Mesenchymal stem cell (in vitro differentiated cells and primary cell): ENCODE measurements around the gene SMIM9.

ENCODE experiments used
- DNase-seq: peaks from one replicate; pipeline ENCODE4 v3.0.0-alpha.2; 2013
- H2AFZ ChIP-seq: one replicate; pipeline ENCODE4 v1.6.1; 2013; ENCODE audit warnings: low read depth, mild to moderate bottlenecking, control low read depth, inconsistent platforms, low read length, moderate library complexity
- H2AK5ac ChIP-seq: 2 replicates; pipeline ENCODE4 v1.6.1; 2013; ENCODE audit warnings: low read length, moderate library complexity, mild to moderate bottlenecking, inconsistent platforms; ENCODE audit not compliant: severe bottlenecking
- H2BK120ac ChIP-seq: one replicate; pipeline ENCODE4 v1.6.1; 2013; ENCODE audit warnings: low read depth, mild to moderate bottlenecking, inconsistent platforms, low read length, moderate library complexity
- H2BK12ac ChIP-seq, 2 experiments: one replicate each; pipeline ENCODE4 v1.6.1; 2013; ENCODE audit warnings: inconsistent platforms in 2 of 2, low read length in 2 of 2, mild to moderate bottlenecking in 2 of 2, moderate library complexity in 2 of 2, control low read depth in 1 of 2
- H2BK15ac ChIP-seq: one replicate; pipeline ENCODE4 v1.6.1; 2013; ENCODE audit warnings: mild to moderate bottlenecking, low read depth, inconsistent platforms; ENCODE audit not compliant: poor library complexity, severe bottlenecking
- H2BK5ac ChIP-seq: 2 replicates; pipeline ENCODE4 v1.6.1; 2013; ENCODE audit warnings: low read depth, mild to moderate bottlenecking, low read length, control low read depth, inconsistent platforms; ENCODE audit not compliant: poor library complexity, severe bottlenecking
- H3K14ac ChIP-seq, 2 experiments: one replicate each; pipeline ENCODE4 v1.6.1; 2013; ENCODE audit warnings: inconsistent platforms in 2 of 2, low read length in 2 of 2, control low read depth in 1 of 2, mild to moderate bottlenecking in 1 of 2, moderate library complexity in 1 of 2
- H3K18ac ChIP-seq, 2 experiments: one replicate each; pipeline ENCODE4 v1.6.1; 2013; ENCODE audit warnings: inconsistent platforms in 2 of 2, low read length in 2 of 2, control low read depth in 1 of 2, low read depth in 1 of 2, mild to moderate bottlenecking in 1 of 2
- H3K23ac ChIP-seq, 2 experiments: one replicate each; pipeline ENCODE4 v1.6.1; 2013; ENCODE audit warnings: inconsistent platforms in 2 of 2, low read length in 2 of 2, mild to moderate bottlenecking in 2 of 2, moderate library complexity in 2 of 2, control low read depth in 1 of 2
- H3K27ac ChIP-seq: 2 replicates; pipeline ENCODE4 v1.5.1; 2013; ENCODE audit warnings: mild to moderate bottlenecking, moderate library complexity, low read length, control low read depth, inconsistent platforms; ENCODE audit not compliant: poor library complexity, severe bottlenecking
- H3K27me3 ChIP-seq, 2 experiments: 2 replicates each; pipeline versions ENCODE4 v1.6.1 to v1.7.0; 2013; ENCODE audit warnings: low read length in 2 of 2, mild to moderate bottlenecking in 2 of 2, moderate library complexity in 2 of 2, control low read depth in 1 of 2, inconsistent platforms in 1 of 2; ENCODE audit not compliant: control insufficient read depth in 1 of 2, insufficient read depth in 1 of 2
- H3K36me3 ChIP-seq, 2 experiments: 2 replicates each; pipeline versions ENCODE4 v1.6.1 to v1.7.0; 2013; ENCODE audit warnings: low read length in 2 of 2, control low read depth in 1 of 2, inconsistent platforms in 1 of 2, low read depth in 1 of 2, mild to moderate bottlenecking in 1 of 2; ENCODE audit not compliant: insufficient read depth in 2 of 2, control insufficient read depth in 1 of 2
- H3K4ac ChIP-seq, 2 experiments: one replicate each; pipeline ENCODE4 v1.6.1; 2013; ENCODE audit warnings: inconsistent platforms in 2 of 2, low read length in 2 of 2, mild to moderate bottlenecking in 2 of 2, moderate library complexity in 2 of 2, control low read depth in 1 of 2, low read depth in 1 of 2
- H3K4me1 ChIP-seq: 2 replicates; pipeline ENCODE4 v1.6.1; 2013; ENCODE audit warnings: low read depth, low read length, control low read depth; ENCODE audit not compliant: control insufficient read depth, insufficient read depth
- H3K4me2 ChIP-seq: 2 replicates; pipeline ENCODE4 v1.6.1; 2013; ENCODE audit warnings: low read length, mild to moderate bottlenecking, inconsistent platforms; ENCODE audit not compliant: poor library complexity, severe bottlenecking
- H3K4me3 ChIP-seq, 2 experiments: 2 replicates each; pipeline versions ENCODE4 v1.5.1 to v1.7.0; 2013; ENCODE audit warnings: low read length in 2 of 2, mild to moderate bottlenecking in 2 of 2, control low read depth in 1 of 2, low read depth in 1 of 2; ENCODE audit not compliant: insufficient read depth in 1 of 2
- H3K79me1 ChIP-seq: replicated peaks from 2 replicates; pipeline ENCODE4 v1.6.1; 2013; ENCODE audit warnings: mild to moderate bottlenecking, control low read depth, low read length, inconsistent platforms; ENCODE audit not compliant: poor library complexity, severe bottlenecking
- H3K9ac ChIP-seq: 2 replicates; pipeline ENCODE4 v1.7.0; 2013; ENCODE audit warnings: mild to moderate bottlenecking, low read length, moderate library complexity
- H3K9me3 ChIP-seq: 2 replicates; pipeline ENCODE4 v1.7.0; 2013; ENCODE audit warnings: mild to moderate bottlenecking, low read length; ENCODE audit not compliant: control insufficient read depth
- H4K8ac ChIP-seq: one replicate; pipeline ENCODE4 v1.6.1; 2013; ENCODE audit warnings: inconsistent platforms, mild to moderate bottlenecking, low read length, moderate library complexity
- H4K91ac ChIP-seq: one replicate; pipeline ENCODE4 v1.6.1; 2013; ENCODE audit warnings: mild to moderate bottlenecking, low read length, inconsistent platforms
- WGBS: methylation state at CpG from one replicate; pipeline ENCODE4 v1.1.7; 2013; ENCODE audit warnings: mixed read lengths; 5-methylcytosine and 5-hydroxymethylcytosine counted together

The SMIM9 gene

GRCh38 chrX:154855256-154855655, 20.8 kb upstream of the SMIM9 start:
- H3K4me3 ChIP-seq = no peak overlapping the region
- no peaks in the 10 kb centered on the region for H3K27me3 ChIP-seq
- no peak overlapping the region for H2BK15ac ChIP-seq
- H2AK5ac ChIP-seq = no peak overlapping the region
- no peak overlapping the region for H3K18ac ChIP-seq
- peaks cover 0 to 28% of the 10 kb centered on the region in 2 experiments for H3K36me3 ChIP-seq
- no peak overlapping the region for H3K14ac ChIP-seq
- H3K27ac ChIP-seq = no peak overlapping the region
- H4K8ac ChIP-seq = no peak overlapping the region
- no peak overlapping the region for H2BK12ac ChIP-seq
- H3K4me2 ChIP-seq = no peak overlapping the region
- no peaks in the 10 kb centered on the region for H3K79me1 ChIP-seq
- no peak overlapping the region for H3K4ac ChIP-seq
- H3K23ac ChIP-seq = no peak overlapping the region
- no peaks in the 10 kb centered on the region for H3K4me1 ChIP-seq
- DNase-seq = no peak
- peaks cover 3% of the 10 kb centered on the region for H3K9me3 ChIP-seq
- H2AFZ ChIP-seq = no peak overlapping the region
- no peak overlapping the region for H2BK120ac ChIP-seq
- no peak overlapping the region for H3K9ac ChIP-seq
- no peak overlapping the region for H2BK5ac ChIP-seq
- H4K91ac ChIP-seq = no peak overlapping the region

- Histone ChIP-seq H2AK5ac (no peak overlapping the region), H3K4me1 (no peaks in the 10 kb centered on the region), H3K27me3 (no peaks in the 10 kb centered on the region), H3K36me3 (peaks cover 0 to 5% of the 10 kb centered on the region in 2 experiments), H3K18ac (no peak overlapping the region), H2BK120ac (no peak overlapping the region), H4K8ac (no peak overlapping the region), H3K27ac (no peak overlapping the region), H2BK5ac (no peak overlapping the region), H3K79me1 (no peaks in the 10 kb centered on the region), H3K4me3 (no peak overlapping the region), H4K91ac (no peak overlapping the region), H3K14ac (no peak overlapping the region), H2BK15ac (no peak overlapping the region), H2BK12ac (no peak overlapping the region), H2AFZ (no peak overlapping the region), H3K9me3 (peaks cover 3% of the 10 kb centered on the region), H3K4ac (no peak overlapping the region), H3K23ac (no peak overlapping the region), H3K4me2 (no peak overlapping the region), H3K9ac (no peak overlapping the region)
- no peak for DNase-seq
- WGBS = no CpG with 5 or more reads among the region's 1 CpG
These were observed 16.6 kb upstream of the SMIM9 start for GRCh38 chrX:154850957-154851611.

- Histone ChIP-seq H4K91ac (no peak overlapping the region), H3K27me3 (no peaks in the 10 kb centered on the region), H3K9me3 (peaks cover 4% of the 10 kb centered on the region), H3K18ac (no peak overlapping the region), H4K8ac (no peak overlapping the region), H3K27ac (no peak overlapping the region), H3K9ac (no peak overlapping the region), H2AK5ac (no peak overlapping the region), H3K4ac (no peak overlapping the region), H2BK12ac (no peak overlapping the region), H3K79me1 (no peaks in the 10 kb centered on the region), H2BK5ac (no peak overlapping the region), H3K36me3 (no peaks in the 10 kb centered on the region), H3K23ac (no peak overlapping the region), H3K4me1 (no peaks in the 10 kb centered on the region), H3K4me2 (no peak overlapping the region), H2AFZ (no peak overlapping the region), H2BK15ac (no peak overlapping the region), H3K4me3 (no peak overlapping the region), H2BK120ac (no peak overlapping the region), H3K14ac (no peak overlapping the region)
- DNase-seq = peak; percentile 49
- no CpG with 5 or more reads among the region's 2 CpGs for WGBS
These were observed 6.4 kb upstream of the SMIM9 start for GRCh38 chrX:154840856-154841255.

GRCh38 chrX:154836163-154836562, 1.7 kb upstream of the SMIM9 start:
- no peaks in the 10 kb centered on the region for H3K36me3 ChIP-seq
- H3K4me2 ChIP-seq = no peak overlapping the region
- no peak overlapping the region for H3K23ac ChIP-seq
- H2BK15ac ChIP-seq = no peak overlapping the region
- H4K8ac ChIP-seq = no peak overlapping the region
- H4K91ac ChIP-seq = no peak overlapping the region
- H2AK5ac ChIP-seq = no peak overlapping the region
- no CpG with 5 or more reads among the region's 1 CpG for WGBS
- no peak overlapping the region for H3K4ac ChIP-seq
- no peaks in the 10 kb centered on the region for H3K79me1 ChIP-seq
- H2BK120ac ChIP-seq = no peak overlapping the region
- H3K27ac ChIP-seq = no peak overlapping the region
- no peaks in the 10 kb centered on the region for H3K27me3 ChIP-seq
- no peak overlapping the region for H3K18ac ChIP-seq
- DNase-seq = no peak
- no peak overlapping the region for H3K14ac ChIP-seq
- H2BK5ac ChIP-seq = no peak overlapping the region
- H2AFZ ChIP-seq = no peak overlapping the region
- no peak overlapping the region for H3K4me3 ChIP-seq
- H3K9ac ChIP-seq = no peak overlapping the region
- peaks cover 4% of the 10 kb centered on the region for H3K9me3 ChIP-seq
- no peak overlapping the region for H2BK12ac ChIP-seq
- H3K4me1 ChIP-seq = no peaks in the 10 kb centered on the region
